Endodermal cell (in vitro differentiated cells): Measurements from ENCODE around the gene KIFBP. TPM values are rescaled to one million over a fixed set of nuclear protein-coding genes. Genes with fewer than 3 reads are reported as not detected.

Experiments used
- DNase-seq: peaks from one replicate; pipeline ENCODE4 v3.0.0-alpha.2; 2017
- H3K27ac ChIP-seq: 2 replicates; pipeline ENCODE4 v1.5.1; 2013; ENCODE audit warnings: mild to moderate bottlenecking, low read depth, low read length, moderate library complexity
- H3K27me3 ChIP-seq: 2 replicates; pipeline ENCODE4 v1.6.1; 2013; ENCODE audit warnings: mild to moderate bottlenecking, low read length, moderate library complexity; ENCODE audit not compliant: insufficient read depth, control insufficient read depth, poor library complexity, severe bottlenecking
- H3K36me3 ChIP-seq: 2 replicates; pipeline ENCODE4 v1.7.0; 2013; ENCODE audit warnings: mild to moderate bottlenecking, low read length, moderate library complexity; ENCODE audit not compliant: control insufficient read depth, insufficient read depth
- H3K4me1 ChIP-seq: one replicate; pipeline ENCODE4 v1.7.0; 2013; ENCODE audit warnings: low read length; ENCODE audit not compliant: control insufficient read depth, insufficient read depth
- H3K4me3 ChIP-seq: 2 replicates; pipeline ENCODE4 v1.5.1; 2013; ENCODE audit warnings: mild to moderate bottlenecking, low read length, moderate library complexity
- H3K9ac ChIP-seq: 2 replicates; pipeline ENCODE4 v1.6.1; 2013; ENCODE audit warnings: mild to moderate bottlenecking, low read length, moderate library complexity; ENCODE audit not compliant: poor library complexity, severe bottlenecking; ENCODE audit errors: extremely low read depth
- H3K9me3 ChIP-seq: 2 replicates; pipeline ENCODE4 v1.6.1; 2013; ENCODE audit warnings: mild to moderate bottlenecking, low read length, moderate library complexity; ENCODE audit not compliant: control insufficient read depth
- H3K27ac Mint-ChIP-seq: 2 replicates; pipeline ENCODE4 v1.8.0; 2020; ENCODE audit warnings: mixed read lengths
- H3K27me3 Mint-ChIP-seq: 2 replicates; pipeline ENCODE4 v1.8.0; 2021; ENCODE audit warnings: mild to moderate bottlenecking, mixed read lengths; ENCODE audit not compliant: insufficient read depth
- H3K36me3 Mint-ChIP-seq: 2 replicates; pipeline ENCODE4 v1.8.0; 2020; ENCODE audit warnings: low read depth, mixed read lengths
- H3K4me1 Mint-ChIP-seq: 2 replicates; pipeline ENCODE4 v1.8.0; 2020; ENCODE audit warnings: mixed read lengths
- H3K4me3 Mint-ChIP-seq: 2 replicates; pipeline ENCODE4 v1.8.0; 2020; ENCODE audit warnings: mild to moderate bottlenecking, moderate library complexity, mixed read lengths
- H3K9me3 Mint-ChIP-seq: 2 replicates; pipeline ENCODE4 v1.8.0; 2020; ENCODE audit warnings: mild to moderate bottlenecking, mixed read lengths
- CTCF ChIP-seq: fragments of 200-600 bp; sonication (generic); conservative IDR thresholded peaks from 2 replicates; pipeline ENCODE4 v1.5.0; 2021; ENCODE audit warnings: antibody characterized with exemption, mild to moderate bottlenecking
- WGBS, 2 experiments: methylation state at CpG; one replicate each; pipeline versions ENCODE4 v1.1.5 to v1.1.7; 2013; ENCODE audit warnings: missing lambda C conversion rate in 2 of 2, mixed read lengths in 1 of 2; ENCODE audit not compliant: insufficient coverage in 1 of 2, insufficient read length in 1 of 2; 5-methylcytosine and 5-hydroxymethylcytosine counted together
- total RNA-seq, 2 donors: library from RNA; stranded (reverse); fragmentation: NEBNext Ultra II Directional in 1 of 2; extraction: Animal tissue kit (Norgen Biotek cat#: 25700) in 1 of 2; gene quantifications; 2 replicates in 1 of 2; 3 replicates in 1 of 2; pipeline ENCODE4 v1.2.1, GENCODE V29; 2021

The KIFBP gene
- total RNA-seq, 2 donors from 2014 or later, result 36.4 to 36.8 TPM

- H3K27ac Mint-ChIP-seq, result no peak overlapping the region
- DNase-seq, result peak; percentile 55
- H3K36me3 ChIP-seq, result no peaks in the 10 kb centered on the region
- H3K4me3 ChIP-seq, result no peak overlapping the region
- H3K9ac ChIP-seq, result no peak overlapping the region
- H3K27me3 Mint-ChIP-seq, result peaks cover 8% of the 10 kb centered on the region
- no peaks in the 10 kb centered on the region for H3K9me3 Mint-ChIP-seq
- no peaks in the 10 kb centered on the region for H3K9me3 ChIP-seq
- TF ChIP-seq CTCF, result peak; percentile 60
- H3K4me1 Mint-ChIP-seq, result no peaks in the 10 kb centered on the region
- 80 to 86% methylated on average over 2 to 6 of the region's 6 CpGs for WGBS, 2 experiments
- no peaks in the 10 kb centered on the region for H3K4me1 ChIP-seq
- H3K36me3 Mint-ChIP-seq, result no peaks in the 10 kb centered on the region
- peaks cover 16% of the 10 kb centered on the region for H3K27me3 ChIP-seq
- no peak overlapping the region for H3K27ac ChIP-seq
- H3K4me3 Mint-ChIP-seq, result no peak overlapping the region
These were observed 76.2 kb downstream of the KIFBP start for GRCh38 chr10:69064762-69065328.

- Histone ChIP-seq H3K9ac (no peak overlapping the region), H3K9me3 (no peaks in the 10 kb centered on the region), H3K36me3 (no peaks in the 10 kb centered on the region), H3K4me3 (no peak overlapping the region), H3K27me3 (peaks cover 16% of the 10 kb centered on the region), H3K4me1 (no peaks in the 10 kb centered on the region), H3K27ac (no peak overlapping the region)
- TF ChIP-seq CTCF, result no peak
- DNase-seq, result no peak
- H3K27ac Mint-ChIP-seq, result no peak overlapping the region
- peaks cover 8% of the 10 kb centered on the region for H3K27me3 Mint-ChIP-seq
- H3K4me3 Mint-ChIP-seq, result no peak overlapping the region
- H3K4me1 Mint-ChIP-seq, result no peaks in the 10 kb centered on the region
- WGBS, 2 experiments, result 91 to 97% methylated on average over 4 to 7 of the region's 8 CpGs
- no peaks in the 10 kb centered on the region for H3K9me3 Mint-ChIP-seq
- no peaks in the 10 kb centered on the region for H3K36me3 Mint-ChIP-seq
These were observed 77.1 kb downstream of the KIFBP start for GRCh38 chr10:69065406-69066361.

Other genes with a start within 250 kb of the KIFBP start
- 1 to 10 TPM; 4.5 to 5.2 TPM for gene STOX1, start 161.3 kb upstream of the KIFBP start, total RNA-seq
- gene DDX50, start 87.5 kb upstream of the KIFBP start, total RNA-seq, result 10 to 100 TPM; 38.0 to 46.5 TPM
- 10 to 100 TPM; 64.7 to 78.7 TPM for gene DDX21, start 32.6 kb upstream of the KIFBP start, total RNA-seq
- not detected for gene SRGN, start 99.3 kb downstream of the KIFBP start, total RNA-seq
- gene VPS26A, start 135.4 kb downstream of the KIFBP start, total RNA-seq, result 10 to 100 TPM; 41.2 to 46.5 TPM
- gene SUPV3L1, start 191.4 kb downstream of the KIFBP start, total RNA-seq, result 10 to 100 TPM; 36.3 to 38.6 TPM
- under 1 TPM in 1 of 2 donors, not detected in 1; 0.22 TPM for gene HKDC1, start 231.5 kb downstream of the KIFBP start, total RNA-seq